ENCODE results near the gene SHLD1.
"Not testable (repeated sequence)": the region's sequence is repeated elsewhere in the genome, so short reads cannot be mapped to it uniquely, and the experiment has no call there.

The SHLD1 gene

GRCh38 chr20:5735845-5736510 is 14.2 kb upstream of the SHLD1 start:
- no peak for DNase-seq (ENCODE audit: low read depth in 3 of 3)

- DNase-seq (ENCODE audit: low read depth in 3 of 3), result no peak
Observed at GRCh38 chr20:5737619-5737953, 12.6 kb upstream of the SHLD1 start.

GRCh38 chr20:5737966-5738365 is 12.2 kb upstream of the SHLD1 start:
- DNase-seq (ENCODE audit: low read depth in 3 of 3), result no peak

GRCh38 chr20:5740643-5741042 is 9.6 kb upstream of the SHLD1 start:
- not testable (repeated sequence) for DNase-seq (ENCODE audit: low read depth in 3 of 3)

- no peak for DNase-seq (ENCODE audit: low read depth in 3 of 3)
Observed at GRCh38 chr20:5741089-5741488, 9.1 kb upstream of the SHLD1 start.

- no peak for DNase-seq (ENCODE audit: low read depth in 3 of 3)
Observed at GRCh38 chr20:5742041-5742440, 8.2 kb upstream of the SHLD1 start.

- no peak for DNase-seq (ENCODE audit: low read depth in 3 of 3)
Observed at GRCh38 chr20:5745416-5746030, 4.7 kb upstream of the SHLD1 start.

GRCh38 chr20:5746064-5746463 is 4.1 kb upstream of the SHLD1 start:
- DNase-seq (ENCODE audit: low read depth in 3 of 3), result no peak

- DNase-seq (ENCODE audit: low read depth in 3 of 3), result no peak
Observed at GRCh38 chr20:5748246-5748645, 2.0 kb upstream of the SHLD1 start.

- not testable (repeated sequence) for DNase-seq (ENCODE audit: low read depth in 3 of 3)
Observed at GRCh38 chr20:5749512-5749951, 669 bp upstream of the SHLD1 start.

- no peak for DNase-seq (ENCODE audit: low read depth in 3 of 3)
Observed at GRCh38 chr20:5751856-5752255, 1.7 kb downstream of the SHLD1 start.

GRCh38 chr20:5753814-5754213 is 3.6 kb downstream of the SHLD1 start:
- no peak for DNase-seq (ENCODE audit: low read depth in 3 of 3)

GRCh38 chr20:5757949-5758348 is 7.7 kb downstream of the SHLD1 start:
- no peak for DNase-seq (ENCODE audit: low read depth in 3 of 3)

- no peak for DNase-seq (ENCODE audit: low read depth in 3 of 3)
Observed at GRCh38 chr20:5766085-5766764, 16.0 kb downstream of the SHLD1 start.

GRCh38 chr20:5767493-5768098 is 17.4 kb downstream of the SHLD1 start:
- DNase-seq (ENCODE audit: low read depth in 3 of 3), result no peak

- no peak for DNase-seq (ENCODE audit: low read depth in 3 of 3)
Observed at GRCh38 chr20:5770231-5770986, 20.2 kb downstream of the SHLD1 start.

GRCh38 chr20:5770987-5771318 is 20.8 kb downstream of the SHLD1 start:
- no peak for DNase-seq (ENCODE audit: low read depth in 3 of 3)

- no peak for DNase-seq (ENCODE audit: low read depth in 3 of 3)
Observed at GRCh38 chr20:5772704-5773103, 22.5 kb downstream of the SHLD1 start.

- no peak for DNase-seq (ENCODE audit: low read depth in 3 of 3)
Observed at GRCh38 chr20:5773589-5773988, 23.4 kb downstream of the SHLD1 start.

- no peak for DNase-seq (ENCODE audit: low read depth in 3 of 3)
Observed at GRCh38 chr20:5776077-5776476, 25.9 kb downstream of the SHLD1 start.

- no peak for DNase-seq (ENCODE audit: low read depth in 3 of 3)
Observed at GRCh38 chr20:5779071-5779900, 29.1 kb downstream of the SHLD1 start.
